Measurements from ENCODE around the gene CD83.

Gene CD83

DNA sequence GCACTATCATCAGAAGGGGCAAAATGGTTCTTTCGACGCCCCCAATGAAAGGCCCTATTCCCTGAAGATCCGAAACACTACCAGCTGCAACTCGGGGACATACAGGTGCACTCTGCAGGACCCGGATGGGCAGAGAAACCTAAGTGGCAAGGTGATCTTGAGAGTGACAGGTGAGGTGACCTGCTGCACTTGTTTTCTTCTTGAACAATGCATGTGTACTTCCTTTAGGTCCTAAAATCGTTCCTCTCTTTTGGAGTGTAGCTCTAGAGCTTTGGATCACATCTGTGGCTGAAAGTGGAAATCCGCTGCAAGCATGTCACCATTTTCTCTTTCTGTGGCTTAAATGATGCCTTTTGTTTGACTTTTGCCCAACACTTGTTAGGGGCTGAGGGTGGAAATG, 14.0 kb downstream of the CD83 start:
- no peak overlapping the region for H3K9ac ChIP-seq (ENCODE audit: low read length in 5 of 5)
- no peaks in the 10 kb centered on the region for H3K9me3 ChIP-seq (ENCODE audit: control insufficient read depth in 5 of 5, low read length in 5 of 5)
- H3K27me3 ChIP-seq (ENCODE audit: control insufficient read depth in 5 of 5, insufficient read depth in 4 of 5, low read length in 5 of 5), result no peaks in the 10 kb centered on the region
- peaks cover 0 to 14% (median 11%) of the 10 kb centered on the region in 5 donors for H3K4me1 ChIP-seq (ENCODE audit: control insufficient read depth in 5 of 5, insufficient read depth in 5 of 5, low read length in 5 of 5)
- no peak overlapping the region for H3K27ac ChIP-seq (ENCODE audit: low read depth, low read length)
- H3K36me3 ChIP-seq (ENCODE audit: control insufficient read depth in 5 of 5, insufficient read depth in 5 of 5, low read length in 5 of 5), result peaks cover 5 to 52% (median 43%) of the 10 kb centered on the region in 5 donors
- H3K4me3 ChIP-seq (ENCODE audit: low read depth in 1 of 5, low read length in 5 of 5), result no peak overlapping the region

DNA sequence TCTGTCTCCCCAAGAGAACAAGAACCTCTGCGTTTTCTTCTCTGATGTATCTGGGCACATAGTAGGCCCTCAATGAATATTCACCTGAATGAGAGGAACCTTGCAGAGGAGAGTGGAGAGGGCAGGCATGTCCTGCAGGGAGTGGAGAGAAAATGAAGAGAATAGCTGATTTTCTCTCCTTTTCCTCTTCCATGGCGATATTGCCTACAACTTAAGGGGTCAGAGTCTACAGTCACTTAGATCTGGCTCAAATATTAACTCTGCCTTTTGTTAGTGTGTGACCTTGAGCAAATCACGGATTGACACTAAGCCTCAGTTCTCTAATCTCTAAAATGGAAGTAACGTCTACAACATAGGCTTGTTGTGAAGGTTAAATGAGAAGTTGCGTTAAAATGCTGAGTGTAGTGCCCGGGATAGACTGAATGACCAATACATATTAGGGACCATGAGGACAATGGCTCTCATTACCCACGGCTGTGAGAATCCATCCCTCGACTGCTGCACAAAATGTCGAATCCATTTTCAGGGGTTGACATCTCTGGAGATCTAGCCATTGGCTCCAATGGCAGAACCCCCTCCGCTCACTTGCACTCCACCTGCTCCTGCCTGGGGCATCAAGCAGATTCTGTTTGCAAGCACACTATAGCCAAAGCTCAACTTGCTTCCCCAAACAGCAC, 14.8 kb downstream of the CD83 start:
- Histone ChIP-seq H3K4me1 (ENCODE audit: control insufficient read depth in 5 of 5, insufficient read depth in 5 of 5, low read length in 5 of 5) (peaks cover 0 to 14% (median 11%) of the 10 kb centered on the region in 5 donors), H3K27me3 (ENCODE audit: control insufficient read depth in 5 of 5, insufficient read depth in 4 of 5, low read length in 5 of 5) (no peaks in the 10 kb centered on the region), H3K27ac (ENCODE audit: low read depth, low read length) (no peak overlapping the region), H3K9me3 (ENCODE audit: control insufficient read depth in 5 of 5, low read length in 5 of 5) (no peaks in the 10 kb centered on the region), H3K9ac (ENCODE audit: low read length in 5 of 5) (no peak overlapping the region), H3K4me3 (ENCODE audit: low read depth in 1 of 5, low read length in 5 of 5) (no peak overlapping the region), H3K36me3 (ENCODE audit: control insufficient read depth in 5 of 5, insufficient read depth in 5 of 5, low read length in 5 of 5) (peaks cover 5 to 52% (median 43%) of the 10 kb centered on the region in 5 donors)

DNA sequence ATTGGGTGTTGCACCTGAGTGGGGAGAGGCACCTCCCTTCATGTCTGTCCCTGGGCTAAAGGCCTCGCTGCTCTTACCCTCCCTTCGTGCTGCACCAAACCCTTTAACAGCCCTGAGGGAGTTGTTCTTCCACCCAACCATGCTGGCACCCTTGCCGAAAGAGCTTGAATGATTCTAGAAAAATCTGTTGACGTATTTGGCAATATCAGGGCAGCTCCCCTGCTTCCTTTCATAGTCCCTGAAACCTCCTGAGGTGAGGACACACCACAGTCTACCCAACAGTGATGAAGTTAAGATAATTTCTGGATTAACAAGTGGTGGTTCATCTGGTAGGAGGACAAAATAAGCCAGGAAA, 15.3 kb downstream of the CD83 start:
- Histone ChIP-seq H3K36me3 (ENCODE audit: control insufficient read depth in 5 of 5, insufficient read depth in 5 of 5, low read length in 5 of 5) (peaks cover 5 to 52% (median 43%) of the 10 kb centered on the region in 5 donors), H3K27ac (ENCODE audit: low read depth, low read length) (no peak overlapping the region), H3K27me3 (ENCODE audit: control insufficient read depth in 5 of 5, insufficient read depth in 4 of 5, low read length in 5 of 5) (no peaks in the 10 kb centered on the region), H3K9ac (ENCODE audit: low read length in 5 of 5) (no peak overlapping the region), H3K9me3 (ENCODE audit: control insufficient read depth in 5 of 5, low read length in 5 of 5) (no peaks in the 10 kb centered on the region), H3K4me3 (ENCODE audit: low read depth in 1 of 5, low read length in 5 of 5) (no peak overlapping the region), H3K4me1 (ENCODE audit: control insufficient read depth in 5 of 5, insufficient read depth in 5 of 5, low read length in 5 of 5) (peaks cover 0 to 12% (median 11%) of the 10 kb centered on the region in 5 donors)

- Histone ChIP-seq H3K27me3 (ENCODE audit: control insufficient read depth in 5 of 5, insufficient read depth in 4 of 5, low read length in 5 of 5) (no peaks in the 10 kb centered on the region), H3K4me1 (ENCODE audit: control insufficient read depth in 5 of 5, insufficient read depth in 5 of 5, low read length in 5 of 5) (peaks cover 0 to 6% (median 6%) of the 10 kb centered on the region in 5 donors), H3K9me3 (ENCODE audit: control insufficient read depth in 5 of 5, low read length in 5 of 5) (no peaks in the 10 kb centered on the region), H3K36me3 (ENCODE audit: control insufficient read depth in 5 of 5, insufficient read depth in 5 of 5, low read length in 5 of 5) (peaks cover 5 to 52% (median 43%) of the 10 kb centered on the region in 5 donors), H3K4me3 (ENCODE audit: low read depth in 1 of 5, low read length in 5 of 5) (no peak overlapping the region), H3K27ac (ENCODE audit: low read depth, low read length) (no peak overlapping the region), H3K9ac (ENCODE audit: low read length in 5 of 5) (no peak overlapping the region)
These were observed 16.8 kb downstream of the CD83 start for GRCh38 chr6:14134211-14134910.

GRCh38 chr6:14135893-14136539, 18.4 kb downstream of the CD83 start:
- H3K9ac ChIP-seq (ENCODE audit: low read length in 5 of 5), result no peak overlapping the region
- no peaks in the 10 kb centered on the region for H3K9me3 ChIP-seq (ENCODE audit: control insufficient read depth in 5 of 5, low read length in 5 of 5)
- H3K27ac ChIP-seq (ENCODE audit: low read depth, low read length), result no peak overlapping the region
- no peak overlapping the region for H3K4me3 ChIP-seq (ENCODE audit: low read depth in 1 of 5, low read length in 5 of 5)
- H3K36me3 ChIP-seq (ENCODE audit: control insufficient read depth in 5 of 5, insufficient read depth in 5 of 5, low read length in 5 of 5), result peaks cover 5 to 52% (median 43%) of the 10 kb centered on the region in 5 donors
- no peaks in the 10 kb centered on the region for H3K4me1 ChIP-seq (ENCODE audit: control insufficient read depth in 5 of 5, insufficient read depth in 5 of 5, low read length in 5 of 5)
- H3K27me3 ChIP-seq (ENCODE audit: control insufficient read depth in 5 of 5, insufficient read depth in 4 of 5, low read length in 5 of 5), result no peaks in the 10 kb centered on the region

DNA sequence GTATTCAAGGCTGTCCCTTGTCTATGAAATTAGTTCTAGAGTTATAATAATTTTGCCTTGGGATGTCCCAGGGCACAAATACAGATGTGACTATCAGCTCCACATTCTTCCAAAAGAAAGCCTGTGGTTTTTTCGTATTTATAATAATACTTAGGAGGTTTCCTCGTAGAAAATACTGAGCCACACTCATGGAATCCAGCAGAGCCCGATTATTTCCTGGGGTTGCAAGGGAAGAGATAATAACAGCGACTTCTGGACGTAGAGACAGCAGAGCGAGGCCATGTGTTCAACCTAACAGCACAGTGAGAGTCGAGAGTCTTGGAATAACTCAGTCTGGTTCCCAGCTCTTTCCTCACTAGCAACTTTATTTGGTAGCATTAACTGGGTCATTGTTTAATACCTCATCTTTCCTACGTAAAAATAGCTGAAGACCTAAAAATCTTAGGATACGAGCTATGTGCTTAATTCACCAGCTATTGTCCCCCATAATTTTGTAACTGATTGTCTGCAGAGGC, 21.2 kb downstream of the CD83 start:
- no peaks in the 10 kb centered on the region for H3K27me3 ChIP-seq (ENCODE audit: control insufficient read depth in 5 of 5, insufficient read depth in 4 of 5, low read length in 5 of 5)
- no peak overlapping the region for H3K4me3 ChIP-seq (ENCODE audit: low read depth in 1 of 5, low read length in 5 of 5)
- H3K9me3 ChIP-seq (ENCODE audit: control insufficient read depth in 5 of 5, low read length in 5 of 5), result no peaks in the 10 kb centered on the region
- peaks cover 2 to 26% (median 19%) of the 10 kb centered on the region in 5 donors for H3K36me3 ChIP-seq (ENCODE audit: control insufficient read depth in 5 of 5, insufficient read depth in 5 of 5, low read length in 5 of 5)
- H3K9ac ChIP-seq (ENCODE audit: low read length in 5 of 5), result no peak overlapping the region
- no peak overlapping the region for H3K27ac ChIP-seq (ENCODE audit: low read depth, low read length)
- H3K4me1 ChIP-seq (ENCODE audit: control insufficient read depth in 5 of 5, insufficient read depth in 5 of 5, low read length in 5 of 5), result peaks cover 0 to 20% (median 12%) of the 10 kb centered on the region in 5 donors

DNA sequence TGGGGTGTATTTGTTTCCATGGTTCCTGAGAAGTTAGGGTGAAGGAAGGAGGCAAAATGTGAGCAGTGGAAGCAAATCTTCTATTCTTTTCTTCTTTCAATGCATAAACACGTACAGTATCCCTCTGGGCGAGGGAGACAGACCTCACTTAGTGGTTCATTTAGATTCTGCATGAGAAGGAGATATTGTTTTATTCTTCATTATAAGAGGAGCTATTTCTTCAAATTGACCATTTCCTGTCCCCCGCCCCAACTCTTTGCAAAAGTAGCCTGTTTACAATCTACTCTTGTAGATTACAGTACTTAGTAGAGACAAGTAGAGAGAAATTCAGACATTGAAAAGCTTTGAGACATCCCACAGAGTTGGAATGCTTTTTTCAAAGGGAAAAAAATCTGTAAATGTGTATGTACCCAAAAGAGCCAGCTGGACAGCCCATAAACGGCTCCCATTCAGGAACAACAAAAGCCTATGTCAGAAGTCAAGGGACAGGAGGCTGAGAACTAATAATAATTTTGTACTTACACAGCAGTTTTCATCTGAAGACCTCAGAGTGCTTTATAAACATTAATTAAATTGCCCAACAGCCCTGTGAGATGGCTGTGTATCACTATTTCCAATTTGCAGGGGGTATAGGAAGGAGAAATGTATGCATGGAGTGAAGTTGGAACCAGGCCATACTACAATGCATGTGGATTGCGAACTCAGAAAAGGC, 23.9 kb downstream of the CD83 start:
- Histone ChIP-seq H3K4me1 (ENCODE audit: control insufficient read depth in 5 of 5, insufficient read depth in 5 of 5, low read length in 5 of 5) (peaks cover under 1 to 32% (median 17%) of the 10 kb centered on the region in 5 donors), H3K4me3 (ENCODE audit: low read depth in 1 of 5, low read length in 5 of 5) (no peak overlapping the region), H3K9ac (ENCODE audit: low read length in 5 of 5) (no peak overlapping the region), H3K27ac (ENCODE audit: low read depth, low read length) (no peak overlapping the region), H3K9me3 (ENCODE audit: control insufficient read depth in 5 of 5, low read length in 5 of 5) (no peaks in the 10 kb centered on the region), H3K36me3 (ENCODE audit: control insufficient read depth in 5 of 5, insufficient read depth in 5 of 5, low read length in 5 of 5) (no peaks in the 10 kb centered on the region), H3K27me3 (ENCODE audit: control insufficient read depth in 5 of 5, insufficient read depth in 4 of 5, low read length in 5 of 5) (no peaks in the 10 kb centered on the region)

DNA sequence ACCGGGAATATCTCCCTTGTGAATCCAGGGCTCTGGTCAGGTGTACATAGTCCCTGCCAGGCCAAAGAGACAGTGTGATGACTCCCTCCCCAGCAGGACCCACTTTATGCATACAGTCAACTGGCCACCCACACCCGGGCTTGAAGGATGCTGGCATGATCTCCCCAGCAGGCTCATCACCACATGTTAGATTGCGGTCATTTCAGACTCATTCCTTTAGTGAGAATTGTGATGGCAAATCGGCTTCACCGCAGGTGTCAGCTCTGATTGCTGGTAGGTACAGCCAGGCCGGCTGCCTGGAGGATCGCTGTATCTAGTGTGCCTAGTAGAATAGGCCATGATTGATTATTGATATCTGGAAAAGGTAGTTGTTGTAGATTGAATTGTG, 24.5 kb downstream of the CD83 start:
- Histone ChIP-seq H3K27ac (ENCODE audit: low read depth, low read length) (no peak overlapping the region), H3K9ac (ENCODE audit: low read length in 5 of 5) (no peak overlapping the region), H3K4me1 (ENCODE audit: control insufficient read depth in 5 of 5, insufficient read depth in 5 of 5, low read length in 5 of 5) (peaks cover 3 to 37% (median 23%) of the 10 kb centered on the region in 5 donors), H3K9me3 (ENCODE audit: control insufficient read depth in 5 of 5, low read length in 5 of 5) (no peaks in the 10 kb centered on the region), H3K36me3 (ENCODE audit: control insufficient read depth in 5 of 5, insufficient read depth in 5 of 5, low read length in 5 of 5) (no peaks in the 10 kb centered on the region), H3K4me3 (ENCODE audit: low read depth in 1 of 5, low read length in 5 of 5) (no peak overlapping the region), H3K27me3 (ENCODE audit: control insufficient read depth in 5 of 5, insufficient read depth in 4 of 5, low read length in 5 of 5) (no peaks in the 10 kb centered on the region)

- H3K9me3 ChIP-seq (ENCODE audit: control insufficient read depth in 5 of 5, low read length in 5 of 5), result no peaks in the 10 kb centered on the region
- H3K27ac ChIP-seq (ENCODE audit: low read depth, low read length), result no peak overlapping the region
- H3K36me3 ChIP-seq (ENCODE audit: control insufficient read depth in 5 of 5, insufficient read depth in 5 of 5, low read length in 5 of 5), result no peaks in the 10 kb centered on the region
- no peak overlapping the region for H3K4me3 ChIP-seq (ENCODE audit: low read depth in 1 of 5, low read length in 5 of 5)
- H3K4me1 ChIP-seq (ENCODE audit: control insufficient read depth in 5 of 5, insufficient read depth in 5 of 5, low read length in 5 of 5), result peaks cover 3 to 42% (median 29%) of the 10 kb centered on the region in 5 donors
- no peaks in the 10 kb centered on the region for H3K27me3 ChIP-seq (ENCODE audit: control insufficient read depth in 5 of 5, insufficient read depth in 4 of 5, low read length in 5 of 5)
- H3K9ac ChIP-seq (ENCODE audit: low read length in 5 of 5), result peak overlapping the region in 2 of 5 donors; percentile 33 to 42
These were observed 25.1 kb downstream of the CD83 start for GRCh38 chr6:14142511-14143223.
